Nephron (organoid): ENCODE measurements around the gene CACNA1C.
A peak's percentile ranks its signal among the peaks of the same experiment; 100 is the strongest.

ENCODE experiments used
- H3K27ac Mint-ChIP-seq, 3 experiments: 2 replicates each; pipeline ENCODE4 v1.8.0; 2020; ENCODE audit warnings: mixed read lengths in 3 of 3, mild to moderate bottlenecking in 2 of 3, moderate library complexity in 1 of 3
- H3K27me3 Mint-ChIP-seq: 2 replicates; pipeline ENCODE4 v1.8.0; 2021; ENCODE audit warnings: low read depth, mild to moderate bottlenecking, moderate library complexity, mixed read lengths
- H3K36me3 Mint-ChIP-seq: 2 replicates; pipeline ENCODE4 v1.8.0; 2020; ENCODE audit warnings: low read depth, mixed read lengths
- H3K4me1 Mint-ChIP-seq: 2 replicates; pipeline ENCODE4 v1.8.0; 2020; ENCODE audit warnings: mixed read lengths
- H3K4me3 Mint-ChIP-seq, 3 experiments: 2 replicates each; pipeline ENCODE4 v1.8.0; 2020; ENCODE audit warnings: mild to moderate bottlenecking in 3 of 3, mixed read lengths in 3 of 3, moderate library complexity in 2 of 3
- H3K9me3 Mint-ChIP-seq: 2 replicates; pipeline ENCODE4 v1.8.0; 2020; ENCODE audit warnings: mixed read lengths
- TF ChIP-seq, protein P1 (sequence below), 3 experiments: fragments of 200-600 bp; sonication (generic); IDR thresholded peaks; one replicate each; pipeline ENCODE4 v1.5.0; 2021; ENCODE audit warnings: antibody characterized with exemption in 3 of 3; ENCODE audit not compliant: unreplicated experiment in 3 of 3

CACNA1C gene

GRCh38 chr12:2454601-2455177 lies 401.9 kb downstream of the CACNA1C start:
- Mint-ChIP-seq H3K36me3 (no peaks in the 10 kb centered on the region), H3K9me3 (no peaks in the 10 kb centered on the region), H3K27me3 (no peaks in the 10 kb centered on the region), H3K27ac (no peak overlapping the region), H3K4me1 (peaks cover 5% of the 10 kb centered on the region), H3K4me3 (no peak overlapping the region)
- TF ChIP-seq, protein P1, sequence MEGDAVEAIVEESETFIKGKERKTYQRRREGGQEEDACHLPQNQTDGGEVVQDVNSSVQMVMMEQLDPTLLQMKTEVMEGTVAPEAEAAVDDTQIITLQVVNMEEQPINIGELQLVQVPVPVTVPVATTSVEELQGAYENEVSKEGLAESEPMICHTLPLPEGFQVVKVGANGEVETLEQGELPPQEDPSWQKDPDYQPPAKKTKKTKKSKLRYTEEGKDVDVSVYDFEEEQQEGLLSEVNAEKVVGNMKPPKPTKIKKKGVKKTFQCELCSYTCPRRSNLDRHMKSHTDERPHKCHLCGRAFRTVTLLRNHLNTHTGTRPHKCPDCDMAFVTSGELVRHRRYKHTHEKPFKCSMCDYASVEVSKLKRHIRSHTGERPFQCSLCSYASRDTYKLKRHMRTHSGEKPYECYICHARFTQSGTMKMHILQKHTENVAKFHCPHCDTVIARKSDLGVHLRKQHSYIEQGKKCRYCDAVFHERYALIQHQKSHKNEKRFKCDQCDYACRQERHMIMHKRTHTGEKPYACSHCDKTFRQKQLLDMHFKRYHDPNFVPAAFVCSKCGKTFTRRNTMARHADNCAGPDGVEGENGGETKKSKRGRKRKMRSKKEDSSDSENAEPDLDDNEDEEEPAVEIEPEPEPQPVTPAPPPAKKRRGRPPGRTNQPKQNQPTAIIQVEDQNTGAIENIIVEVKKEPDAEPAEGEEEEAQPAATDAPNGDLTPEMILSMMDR (IDR thresholded peaks at IDR 0.05; ENCODE audit: unreplicated experiment in 3 of 3): no peak

- no peaks in the 10 kb centered on the region for H3K9me3 Mint-ChIP-seq
- H3K4me3 Mint-ChIP-seq: no peak overlapping the region
- H3K27me3 Mint-ChIP-seq: no peaks in the 10 kb centered on the region
- H3K27ac Mint-ChIP-seq: no peak overlapping the region
- TF ChIP-seq, protein P1 (IDR thresholded peaks at IDR 0.05; ENCODE audit: unreplicated experiment in 3 of 3): no peak
- peaks cover 5% of the 10 kb centered on the region for H3K4me1 Mint-ChIP-seq
- H3K36me3 Mint-ChIP-seq: no peaks in the 10 kb centered on the region
These were observed 402.6 kb downstream of the CACNA1C start for GRCh38 chr12:2455410-2455809.

GRCh38 chr12:2456122-2456812 lies 403.5 kb downstream of the CACNA1C start:
- H3K36me3 Mint-ChIP-seq: peaks cover under 1% of the 10 kb centered on the region
- H3K4me1 Mint-ChIP-seq: peaks cover 5% of the 10 kb centered on the region
- H3K27ac Mint-ChIP-seq: no peak overlapping the region
- no peaks in the 10 kb centered on the region for H3K9me3 Mint-ChIP-seq
- no peak overlapping the region for H3K4me3 Mint-ChIP-seq
- H3K27me3 Mint-ChIP-seq: no peaks in the 10 kb centered on the region
- TF ChIP-seq, protein P1 (IDR thresholded peaks at IDR 0.05; ENCODE audit: unreplicated experiment in 3 of 3): no peak

- Mint-ChIP-seq H3K27ac (no peak overlapping the region), H3K9me3 (no peaks in the 10 kb centered on the region), H3K4me3 (no peak overlapping the region), H3K27me3 (no peaks in the 10 kb centered on the region), H3K36me3 (peaks cover 4% of the 10 kb centered on the region), H3K4me1 (peaks cover 5% of the 10 kb centered on the region)
- TF ChIP-seq, protein P1 (IDR thresholded peaks at IDR 0.05; ENCODE audit: unreplicated experiment in 3 of 3): no peak
These were observed 404.0 kb downstream of the CACNA1C start for GRCh38 chr12:2456813-2457186.

DNA sequence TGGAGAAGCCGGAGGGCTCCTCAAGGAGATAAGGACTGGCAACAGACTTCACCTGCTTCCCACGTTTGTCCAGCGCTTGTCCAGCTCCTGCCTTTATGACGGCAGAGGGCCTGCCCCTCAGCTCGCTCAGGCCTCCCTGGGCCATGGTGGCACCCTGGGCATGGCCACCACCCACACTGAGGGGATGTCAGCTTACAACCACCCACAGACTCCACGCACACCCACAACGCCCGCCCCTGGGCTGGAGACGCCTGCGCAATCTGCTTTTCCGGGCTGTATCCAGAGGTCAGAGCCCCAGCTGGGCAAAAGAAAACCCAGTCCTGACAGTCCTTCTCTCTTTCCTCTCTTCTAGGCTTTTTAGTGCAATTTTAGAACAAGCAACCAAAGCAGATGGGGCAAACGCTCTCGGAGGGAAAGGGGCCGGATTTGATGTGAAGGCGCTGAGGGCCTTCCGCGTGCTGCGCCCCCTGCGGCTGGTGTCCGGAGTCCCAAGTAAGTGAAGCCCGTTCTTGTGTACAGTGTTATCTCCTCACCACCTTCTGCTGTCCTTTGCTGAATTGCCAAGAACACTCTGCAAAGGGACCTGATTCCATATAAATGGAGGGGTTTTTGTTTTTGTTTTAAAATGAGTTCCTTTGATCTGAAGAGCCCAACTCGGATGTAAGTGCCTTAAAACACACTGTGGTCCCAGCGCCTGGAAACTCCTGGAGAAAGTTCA lies 404.6 kb downstream of the CACNA1C start:
- Mint-ChIP-seq H3K4me3 (no peak overlapping the region), H3K27me3 (no peaks in the 10 kb centered on the region), H3K36me3 (peaks cover 4% of the 10 kb centered on the region), H3K9me3 (no peaks in the 10 kb centered on the region), H3K27ac (peak overlapping the region in 2 of 3 experiments; percentile 45 to 64), H3K4me1 (peaks cover 5% of the 10 kb centered on the region)
- TF ChIP-seq, protein P1 (IDR thresholded peaks at IDR 0.05; ENCODE audit: unreplicated experiment in 3 of 3): no peak
